Measurements from ENCODE around the gene AKR1C3. TPM values are rescaled to one million over a fixed set of nuclear protein-coding genes. Genes with fewer than 3 reads are reported as not detected.

Gene AKR1C3
- total and polyA plus RNA-seq, 2 experiments from 2014 or later = 6.9 to 9.1 TPM

DNA sequence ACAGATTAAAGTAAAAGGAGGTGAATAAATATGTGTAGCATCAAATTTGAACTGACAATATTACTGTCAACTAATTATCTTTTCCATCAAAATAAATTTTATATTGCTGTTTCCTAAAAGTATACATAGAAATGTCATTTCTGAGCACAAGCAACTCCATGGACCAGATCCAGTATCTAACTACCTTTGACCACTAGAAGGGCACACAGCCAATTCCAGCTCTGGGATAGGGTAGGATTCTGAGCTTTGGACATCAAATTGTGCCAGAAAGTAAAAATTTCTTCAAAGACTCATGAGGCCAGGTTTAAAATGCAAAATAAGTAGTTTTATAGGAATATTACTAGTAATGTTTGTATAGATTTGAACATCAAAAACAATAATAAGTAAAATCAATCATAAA is 29.7 kb downstream of the AKR1C3 start:
- Histone ChIP-seq H3K27ac (ENCODE audit: low read depth) (no peak overlapping the region), H3K79me2 (replicated peaks; ENCODE audit: insufficient read depth) (no peaks in the 10 kb centered on the region), H4K20me1 (replicated peaks; ENCODE audit: insufficient read depth) (no peaks in the 10 kb centered on the region), H3K4me1 (ENCODE audit: insufficient read depth) (no peaks in the 10 kb centered on the region), H3K9me2 (ENCODE audit: insufficient read depth) (0 out of 2 replicates have a peak, but pooled peaks cover 5% of the 10 kb centered on the region), H2AFZ (no peak overlapping the region), H3K27me3 (ENCODE audit: insufficient read depth) (no peaks in the 10 kb centered on the region), H3F3A (replicated peaks; ENCODE audit: low read depth) (no peaks in the 10 kb centered on the region), H3K36me3 (ENCODE audit: insufficient read depth) (peaks cover 4% of the 10 kb centered on the region; the same call in 1 of the 2 replicates), H3K4me2 (no peak overlapping the region), H3K4me3 (no peak overlapping the region)
- peaks cover 6% of the 10 kb centered on the region; the same call in 2 of the 3 replicates for H3K36me3 Mint-ChIP-seq (ENCODE audit: low read depth)
- TF ChIP-seq JUNB (IDR thresholded peaks at IDR 0.05; ENCODE audit: unreplicated experiment) (no peak), CREB1 (CRISPR knock-in tag; IDR thresholded peaks at IDR 0.05; ENCODE audit: low read depth) (no peak), POLR2AphosphoS5 (IDR thresholded peaks at IDR 0.05; ENCODE audit: low read depth) (no peak), ZNF114 (CRISPR knock-in tag; IDR thresholded peaks at IDR 0.05) (no peak), STAT1 (IDR thresholded peaks at IDR 0.05; ENCODE audit: unreplicated experiment) (no peak), EZH2phosphoT487 (IDR thresholded peaks at IDR 0.05; ENCODE audit: unreplicated experiment) (no peak), NANOG (IDR thresholded peaks at IDR 0.05; ENCODE audit: borderline replicate concordance) (no peak), ZNF331 (CRISPR knock-in tag; IDR thresholded peaks at IDR 0.05; ENCODE audit: low read depth) (no peak)
- TF ChIP-seq, protein P1, sequence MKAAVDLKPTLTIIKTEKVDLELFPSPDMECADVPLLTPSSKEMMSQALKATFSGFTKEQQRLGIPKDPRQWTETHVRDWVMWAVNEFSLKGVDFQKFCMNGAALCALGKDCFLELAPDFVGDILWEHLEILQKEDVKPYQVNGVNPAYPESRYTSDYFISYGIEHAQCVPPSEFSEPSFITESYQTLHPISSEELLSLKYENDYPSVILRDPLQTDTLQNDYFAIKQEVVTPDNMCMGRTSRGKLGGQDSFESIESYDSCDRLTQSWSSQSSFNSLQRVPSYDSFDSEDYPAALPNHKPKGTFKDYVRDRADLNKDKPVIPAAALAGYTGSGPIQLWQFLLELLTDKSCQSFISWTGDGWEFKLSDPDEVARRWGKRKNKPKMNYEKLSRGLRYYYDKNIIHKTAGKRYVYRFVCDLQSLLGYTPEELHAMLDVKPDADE (IDR thresholded peaks at IDR 0.05) = no peak
- TF ChIP-seq, protein P2, sequence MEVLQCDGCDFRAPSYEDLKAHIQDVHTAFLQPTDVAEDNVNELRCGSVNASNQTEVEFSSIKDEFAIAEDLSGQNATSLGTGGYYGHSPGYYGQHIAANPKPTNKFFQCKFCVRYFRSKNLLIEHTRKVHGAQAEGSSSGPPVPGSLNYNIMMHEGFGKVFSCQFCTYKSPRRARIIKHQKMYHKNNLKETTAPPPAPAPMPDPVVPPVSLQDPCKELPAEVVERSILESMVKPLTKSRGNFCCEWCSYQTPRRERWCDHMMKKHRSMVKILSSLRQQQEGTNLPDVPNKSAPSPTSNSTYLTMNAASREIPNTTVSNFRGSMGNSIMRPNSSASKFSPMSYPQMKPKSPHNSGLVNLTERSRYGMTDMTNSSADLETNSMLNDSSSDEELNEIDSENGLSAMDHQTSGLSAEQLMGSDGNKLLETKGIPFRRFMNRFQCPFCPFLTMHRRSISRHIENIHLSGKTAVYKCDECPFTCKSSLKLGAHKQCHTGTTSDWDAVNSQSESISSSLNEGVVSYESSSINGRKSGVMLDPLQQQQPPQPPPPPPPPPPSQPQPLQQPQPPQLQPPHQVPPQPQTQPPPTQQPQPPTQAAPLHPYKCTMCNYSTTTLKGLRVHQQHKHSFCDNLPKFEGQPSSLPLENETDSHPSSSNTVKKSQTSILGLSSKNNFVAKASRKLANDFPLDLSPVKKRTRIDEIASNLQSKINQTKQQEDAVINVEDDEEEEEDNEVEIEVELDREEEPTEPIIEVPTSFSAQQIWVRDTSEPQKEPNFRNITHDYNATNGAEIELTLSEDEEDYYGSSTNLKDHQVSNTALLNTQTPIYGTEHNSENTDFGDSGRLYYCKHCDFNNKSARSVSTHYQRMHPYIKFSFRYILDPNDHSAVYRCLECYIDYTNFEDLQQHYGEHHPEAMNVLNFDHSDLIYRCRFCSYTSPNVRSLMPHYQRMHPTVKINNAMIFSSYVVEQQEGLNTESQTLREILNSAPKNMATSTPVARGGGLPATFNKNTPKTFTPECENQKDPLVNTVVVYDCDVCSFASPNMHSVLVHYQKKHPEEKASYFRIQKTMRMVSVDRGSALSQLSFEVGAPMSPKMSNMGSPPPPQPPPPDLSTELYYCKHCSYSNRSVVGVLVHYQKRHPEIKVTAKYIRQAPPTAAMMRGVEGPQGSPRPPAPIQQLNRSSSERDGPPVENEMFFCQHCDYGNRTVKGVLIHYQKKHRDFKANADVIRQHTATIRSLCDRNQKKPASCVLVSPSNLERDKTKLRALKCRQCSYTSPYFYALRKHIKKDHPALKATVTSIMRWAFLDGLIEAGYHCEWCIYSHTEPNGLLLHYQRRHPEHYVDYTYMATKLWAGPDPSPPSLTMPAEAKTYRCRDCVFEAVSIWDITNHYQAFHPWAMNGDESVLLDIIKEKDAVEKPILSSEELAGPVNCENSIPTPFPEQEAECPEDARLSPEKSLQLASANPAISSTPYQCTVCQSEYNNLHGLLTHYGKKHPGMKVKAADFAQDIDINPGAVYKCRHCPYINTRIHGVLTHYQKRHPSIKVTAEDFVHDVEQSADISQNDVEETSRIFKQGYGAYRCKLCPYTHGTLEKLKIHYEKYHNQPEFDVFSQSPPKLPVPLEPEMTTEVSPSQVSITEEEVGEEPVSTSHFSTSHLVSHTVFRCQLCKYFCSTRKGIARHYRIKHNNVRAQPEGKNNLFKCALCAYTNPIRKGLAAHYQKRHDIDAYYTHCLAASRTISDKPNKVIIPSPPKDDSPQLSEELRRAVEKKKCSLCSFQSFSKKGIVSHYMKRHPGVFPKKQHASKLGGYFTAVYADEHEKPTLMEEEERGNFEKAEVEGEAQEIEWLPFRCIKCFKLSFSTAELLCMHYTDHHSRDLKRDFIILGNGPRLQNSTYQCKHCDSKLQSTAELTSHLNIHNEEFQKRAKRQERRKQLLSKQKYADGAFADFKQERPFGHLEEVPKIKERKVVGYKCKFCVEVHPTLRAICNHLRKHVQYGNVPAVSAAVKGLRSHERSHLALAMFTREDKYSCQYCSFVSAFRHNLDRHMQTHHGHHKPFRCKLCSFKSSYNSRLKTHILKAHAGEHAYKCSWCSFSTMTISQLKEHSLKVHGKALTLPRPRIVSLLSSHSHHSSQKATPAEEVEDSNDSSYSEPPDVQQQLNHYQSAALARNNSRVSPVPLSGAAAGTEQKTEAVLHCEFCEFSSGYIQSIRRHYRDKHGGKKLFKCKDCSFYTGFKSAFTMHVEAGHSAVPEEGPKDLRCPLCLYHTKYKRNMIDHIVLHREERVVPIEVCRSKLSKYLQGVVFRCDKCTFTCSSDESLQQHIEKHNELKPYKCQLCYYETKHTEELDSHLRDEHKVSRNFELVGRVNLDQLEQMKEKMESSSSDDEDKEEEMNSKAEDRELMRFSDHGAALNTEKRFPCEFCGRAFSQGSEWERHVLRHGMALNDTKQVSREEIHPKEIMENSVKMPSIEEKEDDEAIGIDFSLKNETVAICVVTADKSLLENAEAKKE (CRISPR knock-in tag; IDR thresholded peaks at IDR 0.05) = no peak
- TF ChIP-seq, protein P3, sequence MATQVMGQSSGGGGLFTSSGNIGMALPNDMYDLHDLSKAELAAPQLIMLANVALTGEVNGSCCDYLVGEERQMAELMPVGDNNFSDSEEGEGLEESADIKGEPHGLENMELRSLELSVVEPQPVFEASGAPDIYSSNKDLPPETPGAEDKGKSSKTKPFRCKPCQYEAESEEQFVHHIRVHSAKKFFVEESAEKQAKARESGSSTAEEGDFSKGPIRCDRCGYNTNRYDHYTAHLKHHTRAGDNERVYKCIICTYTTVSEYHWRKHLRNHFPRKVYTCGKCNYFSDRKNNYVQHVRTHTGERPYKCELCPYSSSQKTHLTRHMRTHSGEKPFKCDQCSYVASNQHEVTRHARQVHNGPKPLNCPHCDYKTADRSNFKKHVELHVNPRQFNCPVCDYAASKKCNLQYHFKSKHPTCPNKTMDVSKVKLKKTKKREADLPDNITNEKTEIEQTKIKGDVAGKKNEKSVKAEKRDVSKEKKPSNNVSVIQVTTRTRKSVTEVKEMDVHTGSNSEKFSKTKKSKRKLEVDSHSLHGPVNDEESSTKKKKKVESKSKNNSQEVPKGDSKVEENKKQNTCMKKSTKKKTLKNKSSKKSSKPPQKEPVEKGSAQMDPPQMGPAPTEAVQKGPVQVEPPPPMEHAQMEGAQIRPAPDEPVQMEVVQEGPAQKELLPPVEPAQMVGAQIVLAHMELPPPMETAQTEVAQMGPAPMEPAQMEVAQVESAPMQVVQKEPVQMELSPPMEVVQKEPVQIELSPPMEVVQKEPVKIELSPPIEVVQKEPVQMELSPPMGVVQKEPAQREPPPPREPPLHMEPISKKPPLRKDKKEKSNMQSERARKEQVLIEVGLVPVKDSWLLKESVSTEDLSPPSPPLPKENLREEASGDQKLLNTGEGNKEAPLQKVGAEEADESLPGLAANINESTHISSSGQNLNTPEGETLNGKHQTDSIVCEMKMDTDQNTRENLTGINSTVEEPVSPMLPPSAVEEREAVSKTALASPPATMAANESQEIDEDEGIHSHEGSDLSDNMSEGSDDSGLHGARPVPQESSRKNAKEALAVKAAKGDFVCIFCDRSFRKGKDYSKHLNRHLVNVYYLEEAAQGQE (IDR thresholded peaks at IDR 0.05; ENCODE audit: unreplicated experiment) = no peak
- DNase-seq (ENCODE audit: low spot score) (no peak), ATAC-seq (no peak)
- peaks cover 2% of the 10 kb centered on the region for H3K27me3 Mint-ChIP-seq (ENCODE audit: insufficient read depth, low read depth, poor library complexity)
- H3K4me1 Mint-ChIP-seq = no peaks in the 10 kb centered on the region
- H3K27ac Mint-ChIP-seq = no peak overlapping the region
- peaks cover 58% of the 10 kb centered on the region for H3K9me3 Mint-ChIP-seq
- H3K4me3 Mint-ChIP-seq = no peak overlapping the region

All from GM23338 (cell line).